Erythroblast (primary cell): Measurements from ENCODE around the gene DISC1.

ENCODE experiments used
- GATA1 ChIP-seq: IDR thresholded peaks from 2 replicates; pipeline ENCODE4 v1.6.1; 2011; ENCODE audit warnings: low read depth, mild to moderate bottlenecking, control low read depth, low read length, moderate library complexity
- POLR2A ChIP-seq: IDR thresholded peaks from 2 replicates; pipeline ENCODE4 v1.6.1; 2011; ENCODE audit warnings: mild to moderate bottlenecking, low read length

- no peak for TF ChIP-seq POLR2A
- TF ChIP-seq GATA1: no peak
These were observed 14.7 kb upstream of the DISC1 start for GRCh38 chr1:231611851-231612250.
